Naive thymus-derived CD4-positive, alpha-beta T cell (primary cell): Measurements from ENCODE around the gene SGCA. TPM values are rescaled to one million over a fixed set of nuclear protein-coding genes. Genes with fewer than 3 reads are reported as not detected.
A peak's percentile ranks its signal among the peaks of the same experiment; 100 is the strongest.

Source experiments
- ATAC-seq: fragments of 150-1000 bp; cut with Tn5 transposase; 2 replicates; pipeline ENCODE4 v1.10.0; 2021; ENCODE audit warnings: mild to moderate bottlenecking, moderate library complexity
- CTCF ChIA-PET: fragments of 350-600 bp; sonication (Branson Sonifier 250); formaldehyde crosslinking; loops from one replicate; lab custom pipeline; 2021; ENCODE audit warnings: antibody characterized with exemption; lab: Charles Lee
- POLR2A ChIA-PET: fragments of 350-600 bp; sonication (Branson Sonifier 250); formaldehyde crosslinking; loops from one replicate; lab custom pipeline; 2021; ENCODE audit warnings: antibody characterized with exemption, inconsistent platforms; lab: Charles Lee
- DNase-seq, 9 donors: peaks; one replicate each; pipeline versions ENCODE4 v3.0.0 to v3.0.0-alpha.2; 2020 to 2022; ENCODE audit warnings: mixed read lengths in 1 of 9
- H3K27ac ChIP-seq: one replicate; pipeline ENCODE4 v1.7.0; 2013; ENCODE audit warnings: mild to moderate bottlenecking, low read depth, low read length, moderate library complexity
- H3K27me3 ChIP-seq, 2 donors: one replicate each; pipeline ENCODE4 v1.7.0; 2013; ENCODE audit warnings: low read length in 2 of 2, mild to moderate bottlenecking in 2 of 2, moderate library complexity in 2 of 2; ENCODE audit not compliant: control insufficient read depth in 2 of 2, insufficient read depth in 2 of 2
- H3K36me3 ChIP-seq, 3 experiments: 1 replicate in 2 of 3; 2 replicates in 1 of 3; pipeline ENCODE4 v1.7.0; 2013; ENCODE audit warnings: low read length in 3 of 3, mild to moderate bottlenecking in 3 of 3, moderate library complexity in 1 of 3; ENCODE audit not compliant: insufficient read depth in 3 of 3, control insufficient read depth in 2 of 3
- H3K4me1 ChIP-seq, 2 donors: one replicate each; pipeline ENCODE4 v1.7.0; 2013; ENCODE audit warnings: low read length in 2 of 2, mild to moderate bottlenecking in 2 of 2, moderate library complexity in 1 of 2; ENCODE audit not compliant: control insufficient read depth in 2 of 2, insufficient read depth in 2 of 2
- H3K4me3 ChIP-seq: 2 replicates; pipeline ENCODE4 v1.7.0; 2013; ENCODE audit warnings: mild to moderate bottlenecking, low read length
- H3K9me3 ChIP-seq, 3 experiments: 1 replicate in 2 of 3; 2 replicates in 1 of 3; pipeline ENCODE4 v1.7.0; 2013; ENCODE audit warnings: low read length in 3 of 3; ENCODE audit not compliant: control insufficient read depth in 2 of 3
- H3K27ac Mint-ChIP-seq, 9 donors: one replicate each; pipeline ENCODE4 v1.8.0; 2020 to 2022; ENCODE audit warnings: mixed read lengths in 9 of 9, mild to moderate bottlenecking in 8 of 9, moderate library complexity in 5 of 9, inconsistent platforms in 2 of 9
- H3K27me3 Mint-ChIP-seq, 5 donors: one replicate each; pipeline ENCODE4 v1.8.0; 2021 to 2022; ENCODE audit warnings: mixed read lengths in 5 of 5, mild to moderate bottlenecking in 1 of 5
- H3K36me3 Mint-ChIP-seq, 5 donors: one replicate each; pipeline ENCODE4 v1.8.0; 2020 to 2022; ENCODE audit warnings: mixed read lengths in 5 of 5, mild to moderate bottlenecking in 3 of 5, inconsistent platforms in 1 of 5
- H3K4me1 Mint-ChIP-seq, 7 donors: one replicate each; pipeline ENCODE4 v1.8.0; 2020 to 2022; ENCODE audit warnings: mixed read lengths in 7 of 7, mild to moderate bottlenecking in 3 of 7, inconsistent platforms in 1 of 7
- H3K4me3 Mint-ChIP-seq, 10 donors: one replicate each; pipeline ENCODE4 v1.8.0; 2020 to 2022; ENCODE audit warnings: mild to moderate bottlenecking in 10 of 10, mixed read lengths in 10 of 10, moderate library complexity in 6 of 10, inconsistent platforms in 2 of 10
- H3K9me3 Mint-ChIP-seq, 11 donors: one replicate each; pipeline ENCODE4 v1.8.0; 2020 to 2022; ENCODE audit warnings: mixed read lengths in 11 of 11, mild to moderate bottlenecking in 4 of 11, inconsistent platforms in 1 of 11, moderate library complexity in 1 of 11
- intact Hi-C, 2 donors: fragments of 100-400 bp; cut with micrococcal nuclease; formaldehyde crosslinking; loops; one replicate each; pipeline ENCODE4 v1.15.1; 2023
- polyA plus RNA-seq, 2 donors: library from polyadenylated mRNA; unstranded; fragments of 300-500 nt; fragmentation: Illumina TruSeq; gene quantifications; one replicate each; pipeline ENCODE4 v1.2.3, GENCODE V29; 2021
- total RNA-seq, 6 experiments: library from RNA in 5 of 6; stranded (reverse) in 5 of 6; gene quantifications; 1 replicate in 5 of 6; 2 replicates in 1 of 6; pipeline ENCODE4 v1.2.3 and lab custom pipeline; 2021 to 2026

Gene SGCA
- total and polyA plus RNA-seq, 7 experiments from 2014 or later, result 0.69 TPM; not detected in 6

DNA sequence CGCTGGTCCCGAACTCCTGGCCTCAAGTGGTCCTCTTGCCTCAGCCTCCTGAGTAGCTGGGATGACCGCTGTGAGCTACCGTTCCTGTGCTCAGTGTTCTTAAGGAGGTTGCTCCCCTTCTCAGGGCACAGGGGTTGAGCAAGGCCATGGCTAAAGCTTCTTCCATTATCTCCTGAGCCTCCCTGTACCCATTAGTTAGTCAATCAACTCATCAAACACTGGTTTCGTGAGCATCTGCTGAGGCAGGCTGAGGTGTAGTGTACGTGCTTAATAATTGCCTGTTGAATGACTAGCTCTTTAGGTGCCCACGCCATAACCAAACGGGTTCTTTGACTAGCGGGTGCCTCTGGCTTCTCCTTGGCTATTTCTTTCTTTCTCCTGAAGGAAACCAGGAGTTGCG is 11.7 kb downstream of the SGCA start:
- Histone ChIP-seq H3K9me3 (no peaks in the 10 kb centered on the region), H3K27ac (no peak overlapping the region), H3K36me3 (no peaks in the 10 kb centered on the region), H3K27me3 (no peaks in the 10 kb centered on the region), H3K4me1 (peaks cover 0 to 4% of the 10 kb centered on the region in 2 donors), H3K4me3 (no peak overlapping the region)
- ATAC-seq (no peak), DNase-seq (peak in 1 of 9 donors; percentile 1)
- H3K36me3 Mint-ChIP-seq, result no peaks in the 10 kb centered on the region
- intact Hi-C loops, result no loop called here
- no peaks in the 10 kb centered on the region for H3K27me3 Mint-ChIP-seq
- H3K9me3 Mint-ChIP-seq, result peaks cover 0 to 1% (median 0%) of the 10 kb centered on the region in 11 donors
- peaks cover 7 to 20% (median 15%) of the 10 kb centered on the region in 7 donors for H3K4me1 Mint-ChIP-seq
- ChIA-PET POLR2A (interaction anchor here (0.9 to 1.2 kb wide), 2 partner anchors 8 to 29 kb away, joined by 3 read pairs; no protein-coding TSS in a partner anchor), CTCF (interaction anchor here (0.6 to 1.8 kb wide), 9 partner anchors 8 to 202 kb away, joined by 3 to 7 read pairs (median 3); no protein-coding TSS in a partner anchor)
- H3K4me3 Mint-ChIP-seq, result no peak overlapping the region
- H3K27ac Mint-ChIP-seq, result no peak overlapping the region

DNA sequence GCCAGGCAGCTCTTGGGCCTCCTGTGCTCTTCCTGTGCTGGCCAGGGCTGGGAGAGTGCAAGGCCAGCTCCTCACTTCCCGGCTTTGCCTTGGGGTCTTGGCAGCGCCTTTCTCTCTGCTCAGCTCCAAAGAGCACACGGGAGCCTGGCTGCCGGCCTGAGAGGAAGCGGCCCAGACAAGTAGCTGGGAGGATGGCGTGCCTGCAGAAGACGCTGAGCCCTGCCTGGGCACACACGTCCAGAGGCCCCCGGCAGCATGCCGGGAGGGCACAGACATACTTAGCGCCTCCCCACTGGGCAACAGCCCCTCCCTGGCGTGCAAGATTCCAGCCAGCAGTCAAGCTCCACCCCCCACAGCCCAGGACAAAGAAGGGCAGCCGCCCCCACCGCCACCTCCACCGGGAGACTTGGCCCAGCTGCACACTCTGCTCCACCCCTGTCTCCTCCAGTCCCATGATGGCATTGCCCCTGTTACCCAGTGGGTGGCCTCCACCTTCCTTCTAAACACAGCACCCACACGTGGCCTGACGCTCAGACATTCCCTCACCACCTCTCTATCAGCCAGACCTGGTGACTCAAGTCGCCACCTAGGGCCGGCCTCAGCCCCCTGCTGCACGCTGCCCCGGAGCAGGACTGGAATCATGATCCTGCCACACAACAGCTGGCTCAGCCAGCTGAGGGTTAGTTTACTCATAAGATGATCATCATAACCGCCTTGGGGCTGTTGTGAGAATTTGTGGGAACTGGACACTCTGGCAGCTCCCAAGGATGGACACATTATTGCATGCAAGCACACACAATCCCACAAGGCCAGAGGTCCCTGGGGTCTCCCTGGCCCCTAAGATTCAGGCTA is 12.4 kb downstream of the SGCA start:
- H3K9me3 ChIP-seq, result no peaks in the 10 kb centered on the region
- no peak overlapping the region for H3K4me3 ChIP-seq
- no peaks in the 10 kb centered on the region for H3K27me3 Mint-ChIP-seq
- H3K9me3 Mint-ChIP-seq, result peaks cover 0 to 1% (median 0%) of the 10 kb centered on the region in 11 donors
- ChIA-PET CTCF (interaction anchor here (0.6 to 2.1 kb wide), 9 partner anchors 9 to 201 kb away, joined by 3 to 7 read pairs (median 4); no protein-coding TSS in a partner anchor), POLR2A (interaction anchor here (0.9 to 1.2 kb wide), 2 partner anchors 9 to 30 kb away, joined by 3 read pairs; no protein-coding TSS in a partner anchor)
- peak; percentile 91 for ATAC-seq
- peak overlapping the region in 9 of 10 donors; percentile 33 to 83 (median 73) for H3K4me3 Mint-ChIP-seq
- no peaks in the 10 kb centered on the region for H3K36me3 Mint-ChIP-seq
- intact Hi-C loops, result loop anchor here in 1 of 2 donors (1.0 kb wide), 2 partner anchors 38 to 84 kb away; no protein-coding TSS in a partner anchor
- no peaks in the 10 kb centered on the region for H3K27me3 ChIP-seq
- H3K27ac Mint-ChIP-seq, result peak overlapping the region in 5 of 9 donors; percentile 38 to 91 (median 48)
- H3K4me1 ChIP-seq, result peaks cover 0 to 4% of the 10 kb centered on the region in 2 donors
- peaks cover 13 to 24% (median 20%) of the 10 kb centered on the region in 7 donors for H3K4me1 Mint-ChIP-seq
- H3K27ac ChIP-seq, result no peak overlapping the region
- no peaks in the 10 kb centered on the region for H3K36me3 ChIP-seq
- peak in 7 of 9 donors; percentile 23 to 47 (median 29) for DNase-seq

DNA sequence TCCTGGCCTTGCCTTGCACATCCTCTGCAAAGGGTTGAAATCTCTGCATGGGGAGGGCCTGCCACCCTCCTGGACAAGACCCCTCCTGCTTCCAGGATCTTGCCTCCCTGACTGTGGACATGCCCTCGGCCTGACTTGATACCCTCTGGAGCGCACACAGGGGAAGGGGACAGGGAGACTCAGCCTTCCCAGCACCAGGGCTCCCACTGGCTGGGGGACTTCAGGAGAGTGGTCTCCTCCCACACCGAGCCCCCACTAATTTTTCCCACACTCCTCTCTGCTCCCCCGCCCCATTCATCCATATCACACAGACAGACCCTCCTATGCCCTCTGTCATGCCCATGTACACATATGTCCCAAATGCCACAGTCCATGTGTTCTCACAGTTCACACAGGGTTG is 14.3 kb downstream of the SGCA start:
- DNase-seq (peak in 1 of 9 donors; percentile 5), ATAC-seq (no peak)
- CTCF ChIA-PET, result no interaction called here
- Mint-ChIP-seq H3K4me3 (no peak overlapping the region), H3K4me1 (peaks cover 22 to 39% (median 28%) of the 10 kb centered on the region in 7 donors), H3K27me3 (no peaks in the 10 kb centered on the region), H3K36me3 (no peaks in the 10 kb centered on the region), H3K27ac (no peak overlapping the region), H3K9me3 (peaks cover 0 to 1% (median 0%) of the 10 kb centered on the region in 11 donors)
- H3K4me1 ChIP-seq, result peaks cover 7 to 15% of the 10 kb centered on the region in 2 donors
- no peaks in the 10 kb centered on the region for H3K36me3 ChIP-seq
- H3K4me3 ChIP-seq, result no peak overlapping the region
- intact Hi-C loops, result no loop called here
- no peaks in the 10 kb centered on the region for H3K9me3 ChIP-seq
- no peak overlapping the region for H3K27ac ChIP-seq
- no peaks in the 10 kb centered on the region for H3K27me3 ChIP-seq
- POLR2A ChIA-PET, result no interaction called here

DNA sequence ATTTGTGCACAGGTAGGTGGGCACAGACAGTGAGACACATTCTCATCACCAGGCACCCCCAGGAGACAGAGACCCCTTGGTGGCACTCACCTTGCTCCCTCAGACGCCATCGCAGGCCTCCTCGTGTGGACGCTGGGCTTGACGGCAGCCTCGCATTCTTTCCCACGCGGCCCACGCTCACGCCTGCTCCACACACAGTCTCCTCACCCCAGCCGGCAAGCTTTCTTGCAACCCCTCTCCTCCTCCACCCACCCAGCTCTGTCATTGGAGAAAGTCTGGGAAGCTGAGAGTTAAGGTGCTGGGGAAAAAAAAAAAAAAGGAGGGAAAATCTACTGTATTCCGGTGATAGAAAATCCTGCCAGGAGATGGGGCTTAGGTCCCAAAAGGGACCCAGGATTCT is 14.8 kb downstream of the SGCA start:
- no peaks in the 10 kb centered on the region for H3K9me3 ChIP-seq
- no peaks in the 10 kb centered on the region for H3K27me3 Mint-ChIP-seq
- ATAC-seq, result no peak
- no peak overlapping the region for H3K27ac ChIP-seq
- no peaks in the 10 kb centered on the region for H3K36me3 ChIP-seq
- DNase-seq, result peak in 1 of 9 donors; percentile 3
- no peak overlapping the region for H3K4me3 Mint-ChIP-seq
- H3K4me3 ChIP-seq, result no peak overlapping the region
- peaks cover 22 to 39% (median 28%) of the 10 kb centered on the region in 7 donors for H3K4me1 Mint-ChIP-seq
- no peak overlapping the region for H3K27ac Mint-ChIP-seq
- CTCF ChIA-PET, result interaction anchor here (1.1 kb wide), 1 partner anchor 18 kb away, joined by 3 read pairs; no protein-coding TSS in a partner anchor
- H3K9me3 Mint-ChIP-seq, result peaks cover 0 to 1% (median 0%) of the 10 kb centered on the region in 11 donors
- H3K27me3 ChIP-seq, result no peaks in the 10 kb centered on the region
- intact Hi-C loops, result no loop called here
- peaks cover 7 to 15% of the 10 kb centered on the region in 2 donors for H3K4me1 ChIP-seq
- H3K36me3 Mint-ChIP-seq, result no peaks in the 10 kb centered on the region
- POLR2A ChIA-PET, result no interaction called here

DNA sequence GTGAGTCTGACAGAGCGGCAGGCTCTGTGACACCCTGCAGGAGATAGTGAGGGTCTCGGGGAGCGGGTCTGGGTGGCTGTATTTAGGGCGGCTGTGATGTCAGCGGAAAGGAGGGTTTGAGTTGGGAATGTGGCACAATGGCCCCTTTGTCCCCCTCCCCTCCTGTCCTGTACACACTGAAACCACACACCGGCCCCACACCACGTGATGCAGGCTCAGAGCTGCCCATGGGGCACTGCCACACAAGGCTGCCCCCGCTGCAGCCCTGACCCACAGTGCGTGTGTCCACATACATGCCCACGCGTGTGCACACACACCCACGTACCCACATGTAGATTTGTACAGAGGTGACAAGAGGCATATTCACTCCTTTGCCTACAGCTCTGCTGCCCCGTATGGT is 15.3 kb downstream of the SGCA start:
- peaks cover 7 to 15% of the 10 kb centered on the region in 2 donors for H3K4me1 ChIP-seq

DNA sequence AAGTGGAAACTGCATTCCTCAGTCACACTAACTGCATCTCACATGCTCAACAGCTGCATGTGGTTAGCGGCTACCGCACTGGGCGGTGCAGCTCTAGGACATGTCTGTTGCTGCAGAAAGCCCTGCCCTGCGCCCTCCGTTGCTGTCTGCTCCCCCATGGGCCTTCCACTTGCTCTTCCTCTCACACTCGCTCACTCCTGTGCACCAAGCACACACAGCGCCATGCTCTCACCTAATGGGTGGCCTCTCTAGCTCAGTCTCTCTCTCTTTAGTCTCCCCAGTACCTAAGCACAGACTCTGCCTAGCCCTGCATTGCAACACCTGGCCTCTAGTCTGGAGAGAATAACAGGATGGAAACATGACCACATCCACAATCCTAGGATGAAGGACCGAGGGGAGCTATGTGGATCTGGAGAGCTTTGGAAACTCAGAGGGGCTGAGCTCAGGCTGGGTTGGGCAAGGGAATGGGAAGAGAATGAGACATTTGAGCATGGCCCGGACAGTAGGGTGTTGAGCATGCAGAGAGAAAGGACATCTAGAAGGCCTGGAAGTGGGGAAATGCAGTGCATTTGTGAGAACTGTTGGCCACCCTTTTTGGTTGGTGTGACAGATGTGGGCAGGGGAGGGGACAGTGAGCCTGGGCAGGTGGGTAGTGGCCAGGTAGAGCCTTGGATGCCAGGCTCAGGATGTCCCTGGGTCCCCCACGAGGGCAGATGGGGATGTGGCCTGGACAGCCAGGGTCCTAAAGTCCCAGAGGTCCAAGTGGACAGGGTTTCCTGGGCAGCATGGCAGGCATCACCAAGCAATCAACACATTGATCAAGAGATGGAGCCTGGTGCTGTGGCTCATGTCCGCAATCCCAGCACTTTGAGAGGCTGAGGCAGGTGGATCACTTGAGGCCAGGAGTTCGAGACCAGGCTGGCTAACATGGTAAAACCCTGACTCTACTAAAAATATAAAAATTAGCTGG is 16.1 kb downstream of the SGCA start:
- ChIA-PET POLR2A (no interaction called here), CTCF (interaction anchor here (0.6 to 1.5 kb wide), 3 partner anchors 20 to 70 kb away, joined by 3 read pairs; no protein-coding TSS in a partner anchor)
- no peak overlapping the region for H3K4me3 Mint-ChIP-seq
- no peak for DNase-seq
- no peaks in the 10 kb centered on the region for H3K27me3 ChIP-seq
- intact Hi-C loops, result no loop called here
- peak overlapping the region in 6 of 9 donors; percentile 0 to 53 (median 24) for H3K27ac Mint-ChIP-seq
- H3K27ac ChIP-seq, result no peak overlapping the region
- H3K9me3 Mint-ChIP-seq, result peaks cover 0 to 1% (median 0%) of the 10 kb centered on the region in 11 donors
- no peaks in the 10 kb centered on the region for H3K9me3 ChIP-seq
- no peak for ATAC-seq
- no peaks in the 10 kb centered on the region for H3K36me3 ChIP-seq
- no peaks in the 10 kb centered on the region for H3K27me3 Mint-ChIP-seq
- peaks cover 7 to 15% of the 10 kb centered on the region in 2 donors for H3K4me1 ChIP-seq
- peaks cover 22 to 39% (median 28%) of the 10 kb centered on the region in 7 donors for H3K4me1 Mint-ChIP-seq
- no peaks in the 10 kb centered on the region for H3K36me3 Mint-ChIP-seq
- no peak overlapping the region for H3K4me3 ChIP-seq

More for the DNA sequence above, 15.3 kb downstream of the SGCA start:
- Histone ChIP-seq H3K27ac (no peak overlapping the region), H3K9me3 (no peaks in the 10 kb centered on the region), H3K27me3 (no peaks in the 10 kb centered on the region), H3K36me3 (no peaks in the 10 kb centered on the region), H3K4me3 (no peak overlapping the region)
- ChIA-PET CTCF (interaction anchor here (1.1 to 1.5 kb wide), 2 partner anchors 19 to 42 kb away, joined by 3 read pairs; no protein-coding TSS in a partner anchor), POLR2A (no interaction called here)
- H3K36me3 Mint-ChIP-seq, result no peaks in the 10 kb centered on the region
- intact Hi-C loops, result no loop called here
- H3K4me1 Mint-ChIP-seq, result peaks cover 22 to 39% (median 28%) of the 10 kb centered on the region in 7 donors
- H3K27ac Mint-ChIP-seq, result no peak overlapping the region
- DNase-seq (no peak), ATAC-seq (no peak)
- no peak overlapping the region for H3K4me3 Mint-ChIP-seq
- H3K9me3 Mint-ChIP-seq, result peaks cover 0 to 1% (median 0%) of the 10 kb centered on the region in 11 donors
- no peaks in the 10 kb centered on the region for H3K27me3 Mint-ChIP-seq
